Measurements from ENCODE around the gene SREK1. TPM values are rescaled to one million over a fixed set of nuclear protein-coding genes. Genes with fewer than 3 reads are reported as not detected.

The SREK1 gene
- total and polyA plus RNA-seq, 2 donors (not counting 1 experiment from before 2014, with no cell fraction given) = 28.4 to 94.5 TPM

DNA sequence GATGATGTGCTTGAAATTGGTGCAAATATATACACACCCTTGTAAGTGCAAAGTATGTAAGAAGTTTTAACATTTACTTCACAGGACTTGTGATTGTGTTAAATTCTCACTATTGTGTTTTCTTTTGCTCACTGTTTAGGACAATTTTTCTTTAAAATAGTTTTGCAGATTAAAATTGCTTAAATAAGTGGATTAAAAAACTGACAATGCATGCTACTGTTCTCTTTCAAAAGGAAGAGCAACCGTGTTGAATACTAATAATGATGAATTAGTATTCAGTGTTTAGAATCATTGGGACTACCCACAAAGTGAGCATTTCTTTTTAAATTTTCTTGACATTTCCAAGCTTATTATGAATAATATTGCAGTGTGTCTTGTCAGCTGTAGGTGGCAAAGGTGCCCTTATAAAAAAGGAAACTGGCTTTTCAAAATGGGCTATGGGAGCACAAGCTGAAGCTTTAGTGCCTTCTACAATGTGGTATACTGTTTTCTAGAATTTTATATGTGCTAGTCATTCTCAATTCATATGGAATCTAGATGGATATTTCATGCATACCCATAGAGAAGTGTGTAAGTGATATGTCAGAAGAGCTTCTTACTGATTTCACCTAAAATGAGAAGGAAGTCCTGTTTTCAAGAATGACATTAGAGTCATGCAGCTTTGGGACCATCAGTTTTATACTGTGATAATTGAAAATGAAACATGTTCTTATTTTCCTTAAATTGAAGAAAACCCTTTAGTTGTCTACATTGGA, 35.4 kb downstream of the SREK1 start:
- H3K79me2 ChIP-seq (ENCODE audit: control insufficient read depth, insufficient read depth, low read length) = no peaks in the 10 kb centered on the region
- no peak for DNase-seq (ENCODE audit: low read depth in 2 of 2)
- H2AFZ ChIP-seq (ENCODE audit: low read length) = no peak overlapping the region
- peaks cover 5% of the 10 kb centered on the region for H3K36me3 ChIP-seq (ENCODE audit: control insufficient read depth, insufficient read depth, low read length)
- no peaks in the 10 kb centered on the region for H3K27me3 ChIP-seq (ENCODE audit: control insufficient read depth, insufficient read depth, low read length)
- TF ChIP-seq, protein P1, sequence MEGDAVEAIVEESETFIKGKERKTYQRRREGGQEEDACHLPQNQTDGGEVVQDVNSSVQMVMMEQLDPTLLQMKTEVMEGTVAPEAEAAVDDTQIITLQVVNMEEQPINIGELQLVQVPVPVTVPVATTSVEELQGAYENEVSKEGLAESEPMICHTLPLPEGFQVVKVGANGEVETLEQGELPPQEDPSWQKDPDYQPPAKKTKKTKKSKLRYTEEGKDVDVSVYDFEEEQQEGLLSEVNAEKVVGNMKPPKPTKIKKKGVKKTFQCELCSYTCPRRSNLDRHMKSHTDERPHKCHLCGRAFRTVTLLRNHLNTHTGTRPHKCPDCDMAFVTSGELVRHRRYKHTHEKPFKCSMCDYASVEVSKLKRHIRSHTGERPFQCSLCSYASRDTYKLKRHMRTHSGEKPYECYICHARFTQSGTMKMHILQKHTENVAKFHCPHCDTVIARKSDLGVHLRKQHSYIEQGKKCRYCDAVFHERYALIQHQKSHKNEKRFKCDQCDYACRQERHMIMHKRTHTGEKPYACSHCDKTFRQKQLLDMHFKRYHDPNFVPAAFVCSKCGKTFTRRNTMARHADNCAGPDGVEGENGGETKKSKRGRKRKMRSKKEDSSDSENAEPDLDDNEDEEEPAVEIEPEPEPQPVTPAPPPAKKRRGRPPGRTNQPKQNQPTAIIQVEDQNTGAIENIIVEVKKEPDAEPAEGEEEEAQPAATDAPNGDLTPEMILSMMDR (conservative IDR thresholded peaks at IDR 0.05 in 1 of 2, IDR thresholded peaks at IDR 0.05 in 1 of 2; ENCODE audit: low read depth in 1 of 2, low read length in 2 of 2) = no peak
- no peak overlapping the region for H3K9ac ChIP-seq (ENCODE audit: insufficient read depth, low read length)
- no peaks in the 10 kb centered on the region for H4K20me1 ChIP-seq (ENCODE audit: control insufficient read depth, extremely low read depth, insufficient read depth, low read length)
- no peaks in the 10 kb centered on the region for H3K4me1 ChIP-seq (ENCODE audit: control insufficient read depth, extremely low read depth, insufficient read depth, low read length)
- no peaks in the 10 kb centered on the region for H3K9me3 ChIP-seq (ENCODE audit: control insufficient read depth, insufficient read depth, low read depth, low read length)
- no peak overlapping the region for H3K4me3 ChIP-seq (replicated peaks in 1 of 4; ENCODE audit: control extremely low read depth in 1 of 4, insufficient read depth in 1 of 4, low read depth in 3 of 4, low read length in 4 of 4)
- H3K4me2 ChIP-seq (ENCODE audit: extremely low read depth, insufficient read depth, low read length) = no peak overlapping the region
- H3K27ac ChIP-seq (ENCODE audit: insufficient read depth, low read length) = no peak overlapping the region

DNA sequence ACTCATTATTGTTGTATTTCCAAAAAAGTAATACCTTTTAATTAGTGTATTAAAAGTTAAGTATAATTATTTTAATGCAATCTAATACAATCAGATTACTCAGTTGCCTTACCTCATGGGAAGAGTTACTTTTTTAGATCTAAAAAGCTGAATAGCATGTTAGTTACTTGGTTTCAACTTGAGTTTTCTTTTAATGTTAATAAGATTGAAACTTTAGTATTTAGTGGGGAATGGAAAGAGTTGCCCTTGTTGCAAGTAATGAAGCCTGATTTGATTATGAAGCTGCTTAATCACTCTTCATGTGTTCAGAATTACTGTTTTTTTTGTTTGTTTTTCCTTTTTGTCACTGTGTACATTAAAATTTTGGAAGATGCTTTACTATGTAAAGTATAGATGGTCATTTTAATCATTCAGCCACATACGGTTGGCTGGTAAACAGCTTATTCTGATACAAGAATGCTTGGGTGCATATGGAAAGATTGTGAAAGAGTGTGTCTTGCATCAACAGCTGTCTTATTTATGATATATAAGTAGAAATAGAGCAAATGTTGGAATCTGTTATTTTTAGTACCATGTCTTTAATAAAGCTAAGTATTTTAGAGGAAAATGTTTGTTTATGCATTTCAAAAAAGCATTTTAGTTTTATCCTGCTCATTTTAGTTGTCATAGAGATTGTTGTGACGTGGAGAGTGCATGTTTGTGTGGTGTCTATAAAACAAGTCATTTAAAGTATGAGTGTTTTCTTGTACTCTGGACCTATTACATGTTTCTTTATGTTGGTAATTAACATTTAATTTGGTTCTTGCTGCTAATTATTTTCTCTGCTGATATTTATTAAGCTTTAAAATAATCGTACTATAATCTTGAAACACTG, 36.4 kb downstream of the SREK1 start:
- Histone ChIP-seq H3K79me2 (ENCODE audit: control insufficient read depth, insufficient read depth, low read length) (no peaks in the 10 kb centered on the region), H3K9ac (ENCODE audit: insufficient read depth, low read length) (no peak overlapping the region), H3K27ac (ENCODE audit: insufficient read depth, low read length) (no peak overlapping the region), H3K9me3 (ENCODE audit: control insufficient read depth, insufficient read depth, low read depth, low read length) (no peaks in the 10 kb centered on the region), H3K36me3 (ENCODE audit: control insufficient read depth, insufficient read depth, low read length) (peaks cover 3% of the 10 kb centered on the region), H3K4me3 (replicated peaks in 1 of 4; ENCODE audit: control extremely low read depth in 1 of 4, insufficient read depth in 1 of 4, low read depth in 3 of 4, low read length in 4 of 4) (no peak overlapping the region), H2AFZ (ENCODE audit: low read length) (no peak overlapping the region), H3K4me2 (ENCODE audit: extremely low read depth, insufficient read depth, low read length) (no peak overlapping the region), H4K20me1 (ENCODE audit: control insufficient read depth, extremely low read depth, insufficient read depth, low read length) (no peaks in the 10 kb centered on the region), H3K4me1 (ENCODE audit: control insufficient read depth, extremely low read depth, insufficient read depth, low read length) (no peaks in the 10 kb centered on the region), H3K27me3 (ENCODE audit: control insufficient read depth, insufficient read depth, low read length) (no peaks in the 10 kb centered on the region)
- TF ChIP-seq, protein P1 (conservative IDR thresholded peaks at IDR 0.05 in 1 of 2, IDR thresholded peaks at IDR 0.05 in 1 of 2; ENCODE audit: low read depth in 1 of 2, low read length in 2 of 2) = no peak
- TF ChIP-seq EZH2 (IDR thresholded peaks at IDR 0.05; ENCODE audit: low read length, missing control alignments) = no peak
- DNase-seq (ENCODE audit: low read depth in 2 of 2) = peak in 1 of 2 donors; percentile 63

DNA sequence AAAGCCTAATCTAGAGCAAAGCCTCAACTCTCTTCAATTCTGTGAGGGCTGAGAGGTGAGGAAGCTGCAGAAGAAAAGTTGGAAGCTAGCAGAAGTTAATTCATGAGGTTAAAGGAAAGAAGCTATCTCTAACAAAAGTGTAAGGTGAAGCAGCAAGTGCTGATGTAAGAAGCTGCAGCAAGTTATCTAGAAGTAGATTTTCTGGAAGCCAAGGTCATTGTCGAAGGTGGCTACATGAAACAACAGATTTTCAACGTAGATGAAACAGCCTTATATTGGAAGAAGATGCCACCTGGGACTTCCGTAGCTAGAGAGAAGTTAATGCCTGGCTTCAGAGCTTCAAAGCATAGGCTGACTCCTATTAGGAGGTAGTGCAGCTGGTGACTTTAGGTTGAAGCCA, 42.0 kb downstream of the SREK1 start:
- no peak for TF ChIP-seq EZH2 (IDR thresholded peaks at IDR 0.05; ENCODE audit: low read length, missing control alignments)
- TF ChIP-seq, protein P1 (conservative IDR thresholded peaks at IDR 0.05 in 1 of 2, IDR thresholded peaks at IDR 0.05 in 1 of 2; ENCODE audit: low read depth in 1 of 2, low read length in 2 of 2) = no peak

More for the DNA sequence above, 42.0 kb downstream of the SREK1 start:
- no peak overlapping the region for H3K27ac ChIP-seq (ENCODE audit: insufficient read depth, low read length)
- H2AFZ ChIP-seq (ENCODE audit: low read length) = no peak overlapping the region
- no peaks in the 10 kb centered on the region for H4K20me1 ChIP-seq (ENCODE audit: control insufficient read depth, extremely low read depth, insufficient read depth, low read length)
- no peaks in the 10 kb centered on the region for H3K4me1 ChIP-seq (ENCODE audit: control insufficient read depth, extremely low read depth, insufficient read depth, low read length)
- peaks cover 3% of the 10 kb centered on the region for H3K36me3 ChIP-seq (ENCODE audit: control insufficient read depth, insufficient read depth, low read length)
- H3K9ac ChIP-seq (ENCODE audit: insufficient read depth, low read length) = no peak overlapping the region
- H3K9me3 ChIP-seq (ENCODE audit: control insufficient read depth, insufficient read depth, low read depth, low read length) = no peaks in the 10 kb centered on the region
- H3K4me2 ChIP-seq (ENCODE audit: extremely low read depth, insufficient read depth, low read length) = no peak overlapping the region
- no peak for DNase-seq (ENCODE audit: low read depth in 2 of 2)
- H3K4me3 ChIP-seq (replicated peaks in 1 of 4; ENCODE audit: control extremely low read depth in 1 of 4, insufficient read depth in 1 of 4, low read depth in 3 of 4, low read length in 4 of 4) = no peak overlapping the region
- no peaks in the 10 kb centered on the region for H3K27me3 ChIP-seq (ENCODE audit: control insufficient read depth, insufficient read depth, low read length)
- no peaks in the 10 kb centered on the region for H3K79me2 ChIP-seq (ENCODE audit: control insufficient read depth, insufficient read depth, low read length)

All from fibroblast of lung (primary cell).